K562 (cell line): Measurements from ENCODE around the gene GABARAPL2. TPM values are rescaled to one million over a fixed set of nuclear protein-coding genes. Genes with fewer than 3 reads are reported as not detected.

Source experiments
- polyA plus RNA-seq, 8 experiments: library from polyadenylated mRNA; depleted of rRNA in 4 of 8; stranded (reverse) in 5 of 8; unstranded in 3 of 8; fragments of >200 nt; fragmentation: Nextera tagmentation in 2 of 8; fragmentation: Illumina TruSeq in 1 of 8; extraction: Ambion mirVana in 2 of 8; extraction: Trizol in 1 of 8; gene quantifications; 2 replicates each; pipeline versions ENCODE4 v1.2.1 to v1.2.3, GENCODE V29; 2011 to 2014; ENCODE audit warnings: inconsistent platforms in 1 of 8, missing spikeins in 1 of 8
- total RNA-seq, 7 experiments: library from RNA; depleted of rRNA in 6 of 7; stranded (reverse); fragments of >200 nt in 6 of 7; fragmentation: Illumina TruSeq in 2 of 7; extraction: Trizol in 2 of 7; gene quantifications; 2 replicates each; pipeline versions ENCODE4 v1.2.1 to v1.2.3, GENCODE V29; 2011 to 2021; ENCODE audit warnings: low replicate concordance in 1 of 7

GABARAPL2 gene
- total and polyA plus RNA-seq, 9 of the 15 experiments (the other 6 are each of a cell fraction or from before 2014, with no cell fraction given) = 42.1 to 288 (median 91.8) TPM

Other genes starting within 250 kb of the GABARAPL2 start
Only the 7 nearest of the 11 such genes appear.
- gene TMEM170A, start 101.7 kb upstream of the GABARAPL2 start, total RNA-seq (2014; rRNA removed) = 11.3 and 15.0 TPM in 2 replicates
- gene TMEM170A, start 101.7 kb upstream of the GABARAPL2 start, total RNA-seq (2014; rRNA removed; fragmentation: Illumina TruSeq; extraction: Trizol) = 17.6 and 18.2 TPM in 2 replicates
- gene TMEM170A, start 101.7 kb upstream of the GABARAPL2 start, total RNA-seq (2015; rRNA removed; fragmentation: Illumina TruSeq; extraction: Trizol) = 18.4 and 19.0 TPM in 2 replicates
- 16.6 and 18.0 TPM in 2 replicates for gene TMEM170A, start 101.7 kb upstream of the GABARAPL2 start, total RNA-seq (2021)
- gene TMEM170A, start 101.7 kb upstream of the GABARAPL2 start, polyA plus RNA-seq (2011; rRNA removed) = 28.3 and 30.2 TPM in 2 replicates
- gene TMEM170A, start 101.7 kb upstream of the GABARAPL2 start, polyA plus RNA-seq (2014; fragmentation: Illumina TruSeq; extraction: Trizol) = 9.2 and 11.2 TPM in 2 replicates
- gene TMEM170A, start 101.7 kb upstream of the GABARAPL2 start, polyA plus RNA-seq (2014; fragmentation: Nextera tagmentation; extraction: Ambion mirVana) = 1 to 10 TPM; 6.1 to 7.3 TPM
- 10.0 and 10.2 TPM in 2 replicates for gene TMEM170A, start 101.7 kb upstream of the GABARAPL2 start, polyA plus RNA-seq (2014; rRNA removed)
- gene CHST6, start 70.9 kb upstream of the GABARAPL2 start, total RNA-seq (2014; rRNA removed) = 0.05 TPM in 1 of 2 replicates, not detected in the other
- not detected in 2 replicates for gene CHST6, start 70.9 kb upstream of the GABARAPL2 start, total RNA-seq (2014; rRNA removed; fragmentation: Illumina TruSeq; extraction: Trizol)
- gene CHST6, start 70.9 kb upstream of the GABARAPL2 start, total RNA-seq (2015; rRNA removed; fragmentation: Illumina TruSeq; extraction: Trizol) = not detected in 2 replicates
- 0.02 and 0.09 TPM in 2 replicates for gene CHST6, start 70.9 kb upstream of the GABARAPL2 start, total RNA-seq (2021)
- gene CHST6, start 70.9 kb upstream of the GABARAPL2 start, polyA plus RNA-seq (2011; rRNA removed) = 0.01 TPM in 1 of 2 replicates, not detected in the other
- not detected in 2 replicates for gene CHST6, start 70.9 kb upstream of the GABARAPL2 start, polyA plus RNA-seq (2014; fragmentation: Illumina TruSeq; extraction: Trizol)
- not detected for gene CHST6, start 70.9 kb upstream of the GABARAPL2 start, polyA plus RNA-seq (2014; fragmentation: Nextera tagmentation; extraction: Ambion mirVana)
- not detected in 2 replicates for gene CHST6, start 70.9 kb upstream of the GABARAPL2 start, polyA plus RNA-seq (2014; rRNA removed)
- gene CHST5, start 30.3 kb upstream of the GABARAPL2 start, total RNA-seq (2014; rRNA removed) = not detected in 2 replicates
- not detected in 2 replicates for gene CHST5, start 30.3 kb upstream of the GABARAPL2 start, total RNA-seq (2014; rRNA removed; fragmentation: Illumina TruSeq; extraction: Trizol)
- gene CHST5, start 30.3 kb upstream of the GABARAPL2 start, total RNA-seq (2015; rRNA removed; fragmentation: Illumina TruSeq; extraction: Trizol) = 0.07 TPM in 1 of 2 replicates, not detected in the other
- 0.18 and 0.20 TPM in 2 replicates for gene CHST5, start 30.3 kb upstream of the GABARAPL2 start, total RNA-seq (2021)
- 0.06 and 0.09 TPM in 2 replicates for gene CHST5, start 30.3 kb upstream of the GABARAPL2 start, polyA plus RNA-seq (2011; rRNA removed)
- gene CHST5, start 30.3 kb upstream of the GABARAPL2 start, polyA plus RNA-seq (2014; fragmentation: Illumina TruSeq; extraction: Trizol) = 0.40 TPM in 1 of 2 replicates, not detected in the other
- gene CHST5, start 30.3 kb upstream of the GABARAPL2 start, polyA plus RNA-seq (2014; fragmentation: Nextera tagmentation; extraction: Ambion mirVana) = not detected
- 0.05 and 0.21 TPM in 2 replicates for gene CHST5, start 30.3 kb upstream of the GABARAPL2 start, polyA plus RNA-seq (2014; rRNA removed)
- gene TMEM231, start 10.1 kb upstream of the GABARAPL2 start, total RNA-seq (2014; rRNA removed) = 9.0 and 13.0 TPM in 2 replicates
- 7.6 and 9.1 TPM in 2 replicates for gene TMEM231, start 10.1 kb upstream of the GABARAPL2 start, total RNA-seq (2014; rRNA removed; fragmentation: Illumina TruSeq; extraction: Trizol)
- 6.8 and 7.2 TPM in 2 replicates for gene TMEM231, start 10.1 kb upstream of the GABARAPL2 start, total RNA-seq (2015; rRNA removed; fragmentation: Illumina TruSeq; extraction: Trizol)
- 12.6 and 13.9 TPM in 2 replicates for gene TMEM231, start 10.1 kb upstream of the GABARAPL2 start, total RNA-seq (2021)
- gene TMEM231, start 10.1 kb upstream of the GABARAPL2 start, polyA plus RNA-seq (2011; rRNA removed) = 27.6 and 30.2 TPM in 2 replicates
- gene TMEM231, start 10.1 kb upstream of the GABARAPL2 start, polyA plus RNA-seq (2014; fragmentation: Illumina TruSeq; extraction: Trizol) = 15.6 and 17.0 TPM in 2 replicates
- gene TMEM231, start 10.1 kb upstream of the GABARAPL2 start, polyA plus RNA-seq (2014; fragmentation: Nextera tagmentation; extraction: Ambion mirVana) = 1 to 10 TPM; 1.6 to 2.8 TPM
- 10.9 and 13.0 TPM in 2 replicates for gene TMEM231, start 10.1 kb upstream of the GABARAPL2 start, polyA plus RNA-seq (2014; rRNA removed)
- gene ADAT1, start 56.9 kb downstream of the GABARAPL2 start, total RNA-seq (2014; rRNA removed) = 23.6 and 26.2 TPM in 2 replicates
- gene ADAT1, start 56.9 kb downstream of the GABARAPL2 start, total RNA-seq (2014; rRNA removed; fragmentation: Illumina TruSeq; extraction: Trizol) = 28.2 and 33.3 TPM in 2 replicates
- 34.4 and 36.7 TPM in 2 replicates for gene ADAT1, start 56.9 kb downstream of the GABARAPL2 start, total RNA-seq (2015; rRNA removed; fragmentation: Illumina TruSeq; extraction: Trizol)
- gene ADAT1, start 56.9 kb downstream of the GABARAPL2 start, total RNA-seq (2021) = 26.1 and 30.9 TPM in 2 replicates
- 25.2 and 32.2 TPM in 2 replicates for gene ADAT1, start 56.9 kb downstream of the GABARAPL2 start, polyA plus RNA-seq (2011; rRNA removed)
- 36.0 and 39.4 TPM in 2 replicates for gene ADAT1, start 56.9 kb downstream of the GABARAPL2 start, polyA plus RNA-seq (2014; fragmentation: Illumina TruSeq; extraction: Trizol)
- gene ADAT1, start 56.9 kb downstream of the GABARAPL2 start, polyA plus RNA-seq (2014; fragmentation: Nextera tagmentation; extraction: Ambion mirVana) = 10 to 100 TPM; 16.0 to 20.6 TPM
- 18.7 and 27.4 TPM in 2 replicates for gene ADAT1, start 56.9 kb downstream of the GABARAPL2 start, polyA plus RNA-seq (2014; rRNA removed)
- 254 and 273 TPM in 2 replicates for gene KARS1, start 81.3 kb downstream of the GABARAPL2 start, total RNA-seq (2014; rRNA removed)
- 308 and 329 TPM in 2 replicates for gene KARS1, start 81.3 kb downstream of the GABARAPL2 start, total RNA-seq (2014; rRNA removed; fragmentation: Illumina TruSeq; extraction: Trizol)
- 289 and 304 TPM in 2 replicates for gene KARS1, start 81.3 kb downstream of the GABARAPL2 start, total RNA-seq (2015; rRNA removed; fragmentation: Illumina TruSeq; extraction: Trizol)
- 257 and 269 TPM in 2 replicates for gene KARS1, start 81.3 kb downstream of the GABARAPL2 start, total RNA-seq (2021)
- gene KARS1, start 81.3 kb downstream of the GABARAPL2 start, polyA plus RNA-seq (2011; rRNA removed) = 248 and 313 TPM in 2 replicates
- gene KARS1, start 81.3 kb downstream of the GABARAPL2 start, polyA plus RNA-seq (2014; fragmentation: Illumina TruSeq; extraction: Trizol) = 351 and 386 TPM in 2 replicates
- gene KARS1, start 81.3 kb downstream of the GABARAPL2 start, polyA plus RNA-seq (2014; fragmentation: Nextera tagmentation; extraction: Ambion mirVana) = 100 to 1,000 TPM; 223 to 313 TPM
- gene KARS1, start 81.3 kb downstream of the GABARAPL2 start, polyA plus RNA-seq (2014; rRNA removed) = 257 and 275 TPM in 2 replicates
- 47.3 and 50.0 TPM in 2 replicates for gene TERF2IP, start 81.4 kb downstream of the GABARAPL2 start, total RNA-seq (2014; rRNA removed)
- 47.0 and 53.2 TPM in 2 replicates for gene TERF2IP, start 81.4 kb downstream of the GABARAPL2 start, total RNA-seq (2014; rRNA removed; fragmentation: Illumina TruSeq; extraction: Trizol)
- 45.6 and 46.4 TPM in 2 replicates for gene TERF2IP, start 81.4 kb downstream of the GABARAPL2 start, total RNA-seq (2015; rRNA removed; fragmentation: Illumina TruSeq; extraction: Trizol)
- gene TERF2IP, start 81.4 kb downstream of the GABARAPL2 start, total RNA-seq (2021) = 44.4 and 49.7 TPM in 2 replicates
- gene TERF2IP, start 81.4 kb downstream of the GABARAPL2 start, polyA plus RNA-seq (2011; rRNA removed) = 29.1 and 35.2 TPM in 2 replicates
- 52.9 and 64.2 TPM in 2 replicates for gene TERF2IP, start 81.4 kb downstream of the GABARAPL2 start, polyA plus RNA-seq (2014; fragmentation: Illumina TruSeq; extraction: Trizol)
- gene TERF2IP, start 81.4 kb downstream of the GABARAPL2 start, polyA plus RNA-seq (2014; fragmentation: Nextera tagmentation; extraction: Ambion mirVana) = 10 to 100 TPM; 14.5 to 14.8 TPM
- gene TERF2IP, start 81.4 kb downstream of the GABARAPL2 start, polyA plus RNA-seq (2014; rRNA removed) = 50.2 and 51.3 TPM in 2 replicates